Measurements from ENCODE around the gene METTL8. TPM values are rescaled to one million over a fixed set of nuclear protein-coding genes. Genes with fewer than 3 reads are reported as not detected.

METTL8 gene
- total RNA-seq, 1 experiment from 2014 or later: 34.4 TPM

DNA sequence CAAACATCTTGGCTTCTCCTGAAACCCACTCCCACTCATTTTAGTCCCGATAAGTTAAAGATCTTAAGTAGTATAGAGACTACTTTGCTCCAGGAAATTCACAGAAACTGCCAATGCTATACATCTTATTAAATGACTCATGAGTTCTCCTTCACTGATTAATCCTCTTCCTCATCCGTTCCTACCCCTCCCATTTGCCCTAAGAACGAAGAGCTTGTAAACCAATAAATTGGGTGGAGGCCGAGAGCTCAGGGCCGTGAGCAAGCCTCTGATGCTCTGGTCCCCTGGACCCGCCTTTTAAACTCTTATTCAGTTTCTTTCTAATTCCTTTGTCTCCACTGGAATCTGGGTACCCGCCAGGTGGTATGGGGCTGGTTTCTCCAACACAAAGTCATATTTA, 68.6 kb downstream of the METTL8 start:
- ATAC-seq: no peak
- Histone ChIP-seq H3K4me1 (ENCODE audit: control insufficient read depth in 1 of 2, insufficient read depth in 2 of 2, low read length in 2 of 2) (peaks cover 0 to 5% of the 10 kb centered on the region in 2 experiments; a peak in 1 of 4 replicates), H3K79me2 (ENCODE audit: insufficient read depth, low read length) (peaks cover 15% of the 10 kb centered on the region), H3K36me3 (ENCODE audit: control insufficient read depth in 1 of 2, insufficient read depth in 2 of 2, low read length in 2 of 2) (no peaks in the 10 kb centered on the region), H3K27me3 (ENCODE audit: insufficient read depth, low read length) (no peaks in the 10 kb centered on the region), H3K9ac (ENCODE audit: low read length) (no peak overlapping the region), H3K9me3 (ENCODE audit: control insufficient read depth in 1 of 2, insufficient read depth in 1 of 2, low read depth in 1 of 2, low read length in 2 of 2) (0 out of 4 replicates have a peak, but pooled peaks cover 0 to 3% of the 10 kb centered on the region in 2 experiments), H4K20me1 (ENCODE audit: insufficient read depth) (no peaks in the 10 kb centered on the region), H3K4me3 (replicated peaks in 1 of 2; ENCODE audit: low read depth in 1 of 2, low read length in 2 of 2) (no peak overlapping the region), H2AFZ (ENCODE audit: low read depth, low read length, poor library complexity, severe bottlenecking) (no peak overlapping the region), H3K9me2 (ENCODE audit: insufficient read depth) (no peaks in the 10 kb centered on the region), H3K27ac (ENCODE audit: low read depth, low read length) (no peak overlapping the region), H3K4me2 (ENCODE audit: low read length) (no peak overlapping the region)
- no TSS peak for BruUV-seq (replicated peaks)
- RAD21 ChIA-PET (ENCODE audit: low non-redundant PET in 1 of 2, low total read pairs in 2 of 2, uncharacterized antibody in 2 of 2, unreplicated experiment in 2 of 2): no interaction called here
- POLR2A ChIA-PET: no interaction called here
- intact Hi-C loops (cut with micrococcal nuclease): no loop called here
- DNase-seq (ENCODE audit: low read depth, low spot score): no peak
- TF ChIP-seq POLR2A (IDR thresholded peaks at IDR 0.05; ENCODE audit: borderline replicate concordance, extremely low read depth, insufficient read depth, insufficient read length) (no peak), JUND (IDR thresholded peaks at IDR 0.05) (no peak), ELF1 (IDR thresholded peaks at IDR 0.05; ENCODE audit: borderline replicate concordance, low read depth) (no peak), SP1 (IDR thresholded peaks at IDR 0.05; ENCODE audit: low read depth) (no peak), EZH2 (IDR thresholded peaks at IDR 0.05) (no peak), ZFX (IDR thresholded peaks at IDR 0.05) (no peak), ZNF274 (IDR thresholded peaks at IDR 0.05; ENCODE audit: low read depth, low read length) (no peak), SIN3A (IDR thresholded peaks at IDR 0.05; ENCODE audit: low read depth) (no peak), SRF (IDR thresholded peaks at IDR 0.05; ENCODE audit: low read depth) (no peak), TCF7L2 (IDR thresholded peaks at IDR 0.05; ENCODE audit: borderline replicate concordance, extremely low read depth, insufficient read depth, insufficient read length) (no peak), EGR1 (IDR thresholded peaks at IDR 0.05; ENCODE audit: low read depth) (no peak), YY1 (IDR thresholded peaks at IDR 0.05; ENCODE audit: extremely low read depth, insufficient replicate concordance, low read depth, low read length) (no peak), EZH2phosphoT487 (IDR thresholded peaks at IDR 0.05; ENCODE audit: borderline replicate concordance) (no peak), CEBPB (IDR thresholded peaks at IDR 0.05; ENCODE audit: low read depth) (no peak)
- TF ChIP-seq, protein P1, sequence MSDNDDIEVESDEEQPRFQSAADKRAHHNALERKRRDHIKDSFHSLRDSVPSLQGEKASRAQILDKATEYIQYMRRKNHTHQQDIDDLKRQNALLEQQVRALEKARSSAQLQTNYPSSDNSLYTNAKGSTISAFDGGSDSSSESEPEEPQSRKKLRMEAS (IDR thresholded peaks at IDR 0.05): no peak
- TF ChIP-seq, protein P2, sequence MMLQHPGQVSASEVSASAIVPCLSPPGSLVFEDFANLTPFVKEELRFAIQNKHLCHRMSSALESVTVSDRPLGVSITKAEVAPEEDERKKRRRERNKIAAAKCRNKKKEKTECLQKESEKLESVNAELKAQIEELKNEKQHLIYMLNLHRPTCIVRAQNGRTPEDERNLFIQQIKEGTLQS (IDR thresholded peaks at IDR 0.05): no peak
- TF ChIP-seq, protein P3, sequence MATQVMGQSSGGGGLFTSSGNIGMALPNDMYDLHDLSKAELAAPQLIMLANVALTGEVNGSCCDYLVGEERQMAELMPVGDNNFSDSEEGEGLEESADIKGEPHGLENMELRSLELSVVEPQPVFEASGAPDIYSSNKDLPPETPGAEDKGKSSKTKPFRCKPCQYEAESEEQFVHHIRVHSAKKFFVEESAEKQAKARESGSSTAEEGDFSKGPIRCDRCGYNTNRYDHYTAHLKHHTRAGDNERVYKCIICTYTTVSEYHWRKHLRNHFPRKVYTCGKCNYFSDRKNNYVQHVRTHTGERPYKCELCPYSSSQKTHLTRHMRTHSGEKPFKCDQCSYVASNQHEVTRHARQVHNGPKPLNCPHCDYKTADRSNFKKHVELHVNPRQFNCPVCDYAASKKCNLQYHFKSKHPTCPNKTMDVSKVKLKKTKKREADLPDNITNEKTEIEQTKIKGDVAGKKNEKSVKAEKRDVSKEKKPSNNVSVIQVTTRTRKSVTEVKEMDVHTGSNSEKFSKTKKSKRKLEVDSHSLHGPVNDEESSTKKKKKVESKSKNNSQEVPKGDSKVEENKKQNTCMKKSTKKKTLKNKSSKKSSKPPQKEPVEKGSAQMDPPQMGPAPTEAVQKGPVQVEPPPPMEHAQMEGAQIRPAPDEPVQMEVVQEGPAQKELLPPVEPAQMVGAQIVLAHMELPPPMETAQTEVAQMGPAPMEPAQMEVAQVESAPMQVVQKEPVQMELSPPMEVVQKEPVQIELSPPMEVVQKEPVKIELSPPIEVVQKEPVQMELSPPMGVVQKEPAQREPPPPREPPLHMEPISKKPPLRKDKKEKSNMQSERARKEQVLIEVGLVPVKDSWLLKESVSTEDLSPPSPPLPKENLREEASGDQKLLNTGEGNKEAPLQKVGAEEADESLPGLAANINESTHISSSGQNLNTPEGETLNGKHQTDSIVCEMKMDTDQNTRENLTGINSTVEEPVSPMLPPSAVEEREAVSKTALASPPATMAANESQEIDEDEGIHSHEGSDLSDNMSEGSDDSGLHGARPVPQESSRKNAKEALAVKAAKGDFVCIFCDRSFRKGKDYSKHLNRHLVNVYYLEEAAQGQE (IDR thresholded peaks at IDR 0.05; ENCODE audit: low read depth): no peak
- TF ChIP-seq, protein P4, sequence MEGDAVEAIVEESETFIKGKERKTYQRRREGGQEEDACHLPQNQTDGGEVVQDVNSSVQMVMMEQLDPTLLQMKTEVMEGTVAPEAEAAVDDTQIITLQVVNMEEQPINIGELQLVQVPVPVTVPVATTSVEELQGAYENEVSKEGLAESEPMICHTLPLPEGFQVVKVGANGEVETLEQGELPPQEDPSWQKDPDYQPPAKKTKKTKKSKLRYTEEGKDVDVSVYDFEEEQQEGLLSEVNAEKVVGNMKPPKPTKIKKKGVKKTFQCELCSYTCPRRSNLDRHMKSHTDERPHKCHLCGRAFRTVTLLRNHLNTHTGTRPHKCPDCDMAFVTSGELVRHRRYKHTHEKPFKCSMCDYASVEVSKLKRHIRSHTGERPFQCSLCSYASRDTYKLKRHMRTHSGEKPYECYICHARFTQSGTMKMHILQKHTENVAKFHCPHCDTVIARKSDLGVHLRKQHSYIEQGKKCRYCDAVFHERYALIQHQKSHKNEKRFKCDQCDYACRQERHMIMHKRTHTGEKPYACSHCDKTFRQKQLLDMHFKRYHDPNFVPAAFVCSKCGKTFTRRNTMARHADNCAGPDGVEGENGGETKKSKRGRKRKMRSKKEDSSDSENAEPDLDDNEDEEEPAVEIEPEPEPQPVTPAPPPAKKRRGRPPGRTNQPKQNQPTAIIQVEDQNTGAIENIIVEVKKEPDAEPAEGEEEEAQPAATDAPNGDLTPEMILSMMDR (IDR thresholded peaks at IDR 0.05 in 2 of 3, conservative IDR thresholded peaks at IDR 0.05 in 1 of 3; ENCODE audit: borderline replicate concordance in 1 of 3, insufficient read depth in 1 of 3, low read depth in 2 of 3, low read length in 2 of 3): no peak
- CTCF ChIA-PET: no interaction called here

Data from HCT116 (cell line).